ENCODE results near the gene CRISP3.
"Not testable (repeated sequence)": the region's sequence is repeated elsewhere in the genome, so short reads cannot be mapped to it uniquely, and the experiment has no call there.

CRISP3 gene, protein sequence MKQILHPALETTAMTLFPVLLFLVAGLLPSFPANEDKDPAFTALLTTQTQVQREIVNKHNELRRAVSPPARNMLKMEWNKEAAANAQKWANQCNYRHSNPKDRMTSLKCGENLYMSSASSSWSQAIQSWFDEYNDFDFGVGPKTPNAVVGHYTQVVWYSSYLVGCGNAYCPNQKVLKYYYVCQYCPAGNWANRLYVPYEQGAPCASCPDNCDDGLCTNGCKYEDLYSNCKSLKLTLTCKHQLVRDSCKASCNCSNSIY

DNA sequence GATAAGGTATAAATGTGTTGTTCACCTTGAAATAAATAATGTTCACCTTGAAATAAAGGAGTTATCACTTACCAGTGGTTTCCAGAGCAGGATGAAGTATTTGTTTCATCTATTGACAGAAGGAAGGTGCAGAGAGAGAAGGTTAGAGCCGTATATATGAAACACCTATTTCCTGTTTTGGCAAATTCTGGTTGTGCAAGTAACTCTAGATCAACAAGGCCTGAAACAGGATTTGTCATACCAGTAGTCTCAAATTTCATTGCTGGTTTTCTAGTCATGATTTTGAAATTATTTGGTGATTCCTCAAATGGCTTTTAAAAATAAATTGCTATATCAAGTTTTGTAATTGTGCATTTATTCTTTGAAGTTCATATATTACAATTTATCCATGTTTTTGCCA lies at the start of gene CRISP3:
Gene CRISP3 (minus strand): TSS at position 130 of the 400 bp plus-strand sequence. CDS start 21 bp downstream, at position 109.
- no peak for DNase-seq

DNA sequence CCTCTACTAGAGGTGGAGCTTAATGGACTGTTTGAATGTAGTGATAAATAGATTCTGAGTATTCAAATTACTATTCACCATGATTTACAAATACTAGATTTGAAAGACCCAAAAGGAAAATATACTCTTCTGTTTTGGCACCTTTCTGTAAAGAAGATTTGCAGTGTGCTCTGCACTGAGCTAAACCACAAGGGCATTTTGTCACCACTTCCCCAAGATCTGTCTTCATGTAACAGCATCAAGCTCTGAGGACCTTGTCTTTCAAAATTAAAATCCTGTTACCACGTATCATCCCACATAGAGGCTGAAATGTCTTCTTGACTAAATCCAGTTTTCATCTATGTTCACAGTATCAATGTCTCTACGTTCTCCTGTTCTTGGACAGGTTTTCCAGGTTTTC lies 46.2 kb upstream of the CRISP3 start:
- no peak for DNase-seq

- DNase-seq: no peak
Measured at GRCh38 chr6:49787176-49787575, 43.0 kb upstream of the CRISP3 start, which contains the start of gene PGK2. Gene PGK2 (minus strand): TSS chr6:49787285. CDS start chr6:49787187, 98 bp downstream.

DNA sequence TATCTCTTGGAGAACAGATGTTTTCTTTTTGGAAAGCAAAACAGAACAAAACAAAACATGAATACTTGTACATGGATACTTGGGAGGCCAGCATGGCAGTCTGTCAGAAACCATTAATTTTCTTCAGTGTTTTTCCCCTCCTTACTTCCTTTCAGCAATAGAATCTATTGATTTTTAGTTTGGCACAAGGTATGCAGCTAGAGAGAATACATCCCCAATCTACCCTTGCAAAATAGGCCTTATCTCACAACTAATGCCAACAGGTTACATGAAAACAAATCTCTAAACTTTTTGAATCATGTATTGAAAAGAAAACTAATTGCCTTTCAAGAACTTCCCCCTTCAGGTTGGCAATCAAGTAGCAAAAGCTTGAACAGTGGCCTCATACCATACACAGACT lies 40.1 kb upstream of the CRISP3 start:
- no peak for DNase-seq

DNA sequence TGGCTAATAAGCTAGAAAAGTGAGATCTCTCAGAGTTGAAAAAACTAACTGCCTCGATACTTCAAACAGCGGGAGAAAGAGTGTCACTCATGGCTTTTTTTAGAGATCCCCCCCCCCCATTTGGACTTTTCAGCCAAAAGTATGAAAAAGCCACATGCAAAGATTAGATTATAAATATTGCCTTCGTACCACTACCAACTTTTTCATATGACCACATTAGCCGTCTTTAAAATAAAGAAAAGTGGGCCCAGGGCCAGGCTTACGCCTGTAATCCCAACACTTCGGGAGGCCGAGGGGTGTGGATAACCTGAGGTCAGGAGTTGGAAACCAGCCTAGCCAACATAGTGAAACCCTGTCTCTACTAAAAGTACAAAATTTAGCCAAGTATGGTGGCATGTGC lies 38.5 kb upstream of the CRISP3 start:
- DNase-seq: no peak

DNA sequence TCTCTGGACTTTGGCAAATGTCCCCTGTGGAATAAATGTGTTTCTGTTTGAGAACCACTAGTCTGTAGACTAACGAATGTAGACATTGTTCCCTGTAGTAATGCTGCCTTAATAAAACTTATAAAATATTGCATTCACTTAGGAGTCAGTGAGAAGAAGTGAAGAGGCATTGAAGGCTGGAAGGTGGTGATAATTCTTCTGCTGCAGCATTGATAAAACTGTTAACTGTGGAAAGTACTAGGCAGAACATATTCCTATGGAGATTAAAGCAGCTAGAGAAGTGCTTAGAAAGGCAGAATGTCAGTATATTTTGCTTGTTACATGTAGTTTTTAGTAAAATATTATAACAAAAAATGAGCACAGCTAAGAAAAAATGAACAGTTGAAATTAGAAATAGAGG lies 38.1 kb upstream of the CRISP3 start:
- DNase-seq: no peak

- no peak for DNase-seq
Measured at GRCh38 chr6:49776444-49776843, 32.3 kb upstream of the CRISP3 start.

DNA sequence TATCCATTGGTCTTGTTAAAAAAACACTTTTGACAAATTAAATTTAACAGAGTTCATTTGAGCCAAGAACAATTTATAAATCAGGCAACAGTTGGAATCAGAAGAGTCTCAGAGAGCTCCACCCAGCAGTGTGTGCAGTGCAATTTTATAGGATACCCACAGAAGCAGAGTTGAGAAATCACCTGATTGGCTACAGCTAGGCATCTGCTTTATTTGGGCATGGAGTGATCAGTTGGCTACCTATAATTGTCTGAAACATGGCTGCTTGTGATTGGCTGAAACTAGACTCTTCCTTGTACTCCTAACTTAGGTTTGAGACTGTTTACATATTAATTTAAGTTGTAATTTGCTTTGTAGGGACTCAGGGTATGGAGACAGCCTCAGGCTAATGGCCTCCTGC lies 30.9 kb upstream of the CRISP3 start:
- no peak for DNase-seq

- DNase-seq: no peak
Measured at GRCh38 chr6:49772285-49772684, 28.1 kb upstream of the CRISP3 start.

GRCh38 chr6:49766762-49767161 lies 22.6 kb upstream of the CRISP3 start:
- DNase-seq: no peak

DNA sequence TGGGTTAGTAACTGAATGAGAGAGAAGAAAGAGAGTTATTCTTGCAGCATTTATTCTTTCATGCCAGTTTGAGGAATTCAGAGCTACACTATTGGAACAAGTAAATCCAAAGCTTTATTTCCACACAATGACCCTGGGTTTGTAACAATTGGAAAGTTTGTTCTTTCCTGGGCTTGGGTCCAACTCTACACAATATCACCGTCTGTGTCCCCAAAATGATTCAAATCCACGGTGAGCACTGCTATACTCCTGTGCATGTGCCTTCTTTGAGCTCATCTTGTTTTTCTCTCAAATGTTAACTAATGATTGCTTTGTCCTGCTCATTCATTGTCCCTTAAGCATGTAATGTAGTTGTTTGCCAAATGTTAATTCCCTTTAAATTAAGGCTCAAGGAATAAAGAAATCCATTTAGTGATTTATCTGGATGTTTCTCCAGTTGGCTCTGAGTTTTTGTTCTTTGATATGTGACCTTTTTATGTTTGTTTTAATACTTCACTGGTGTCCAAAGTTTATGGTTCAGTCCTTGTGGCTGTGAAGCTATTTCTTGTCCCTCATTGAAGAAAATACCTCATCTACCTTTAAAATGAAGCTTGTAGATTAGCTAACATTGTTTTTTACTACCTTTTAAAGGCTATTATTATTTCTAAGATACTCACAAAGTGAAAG lies 20.5 kb upstream of the CRISP3 start:
- DNase-seq: no peak

DNA sequence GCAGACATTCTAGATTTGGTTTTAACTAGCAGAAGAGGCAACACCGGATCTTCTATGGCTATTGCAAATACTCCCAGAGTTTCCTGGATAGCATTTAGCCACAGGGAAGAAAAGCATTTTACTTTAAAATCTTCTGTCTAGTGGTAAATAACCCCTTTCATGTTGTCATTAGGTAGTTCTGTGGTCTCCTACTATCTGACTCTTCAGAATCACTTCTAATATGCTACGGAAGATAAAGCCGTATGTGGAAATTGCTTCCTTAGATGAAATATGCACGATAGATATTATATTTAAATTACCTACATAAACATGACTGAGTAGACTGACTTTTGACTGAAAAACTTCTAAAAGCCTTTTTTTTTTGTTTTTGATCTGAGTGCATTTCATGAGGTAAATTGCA lies 759 bp downstream of the CRISP3 start:
- DNase-seq: no peak

GRCh38 chr6:49739423-49739822 lies 4.8 kb downstream of the CRISP3 start:
- DNase-seq: no peak

- no peak for DNase-seq
Measured at GRCh38 chr6:49736017-49736508, 8.1 kb downstream of the CRISP3 start.

DNA sequence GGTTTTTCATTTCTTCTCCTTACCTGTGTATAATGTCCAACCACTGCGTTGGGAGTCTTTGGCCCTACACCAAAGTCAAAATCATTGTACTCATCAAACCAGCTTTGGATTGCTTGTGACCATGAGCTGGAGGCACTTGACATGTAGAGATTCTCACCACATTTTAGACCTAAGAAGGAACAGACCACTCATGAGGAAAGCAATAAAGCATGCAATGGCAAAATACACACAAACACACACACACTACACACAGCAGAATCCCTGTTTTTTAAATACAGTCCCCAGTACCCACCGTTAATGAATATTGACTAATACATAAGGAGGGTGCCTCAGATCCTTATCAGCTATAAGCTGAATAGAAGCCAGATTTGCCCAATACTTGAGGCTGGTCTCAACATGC lies 10.5 kb downstream of the CRISP3 start:
- no peak for DNase-seq

GRCh38 chr6:49732781-49733180 lies 11.4 kb downstream of the CRISP3 start:
- DNase-seq: no peak

- no peak for DNase-seq
Measured at GRCh38 chr6:49730251-49730650, 13.9 kb downstream of the CRISP3 start.

DNA sequence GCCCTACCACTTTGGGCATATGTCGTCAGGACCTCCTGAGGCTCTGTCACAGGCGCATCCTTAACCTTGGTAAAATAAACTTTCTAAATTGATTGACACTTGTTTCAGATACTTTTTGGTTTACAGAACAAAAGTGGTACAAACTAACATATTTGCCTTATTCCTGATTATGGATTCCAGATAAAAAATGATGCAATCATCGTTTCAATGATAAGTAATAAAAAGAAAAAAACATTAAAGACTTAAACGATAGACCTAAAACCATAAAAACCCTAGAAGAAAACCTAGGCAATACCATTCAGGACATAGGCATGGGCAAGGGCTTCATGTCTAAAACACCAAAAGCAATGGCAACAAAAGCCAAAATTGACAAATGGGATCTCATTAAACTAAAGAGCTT lies 20.3 kb downstream of the CRISP3 start:
- DNase-seq: not testable (repeated sequence)

DNA sequence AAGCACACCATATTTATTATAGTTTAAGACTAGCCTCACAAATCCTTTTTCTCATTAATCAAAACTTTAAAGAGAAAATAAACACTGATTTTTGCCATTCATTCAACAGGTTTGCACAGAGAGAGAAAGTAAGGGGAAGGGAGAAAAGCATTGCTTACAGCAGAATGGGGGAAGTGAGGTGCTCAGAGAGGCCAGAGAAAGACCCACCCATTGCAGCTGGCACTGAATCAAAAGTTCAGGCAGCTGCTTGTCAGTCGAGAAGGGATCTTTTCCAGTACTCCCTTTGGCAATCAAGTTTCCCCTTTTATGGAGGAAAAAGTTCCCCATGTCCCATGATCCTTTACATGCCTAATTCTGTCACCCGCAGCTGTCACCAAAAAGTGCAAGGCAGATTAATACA lies 22.9 kb downstream of the CRISP3 start:
- DNase-seq: no peak

DNA sequence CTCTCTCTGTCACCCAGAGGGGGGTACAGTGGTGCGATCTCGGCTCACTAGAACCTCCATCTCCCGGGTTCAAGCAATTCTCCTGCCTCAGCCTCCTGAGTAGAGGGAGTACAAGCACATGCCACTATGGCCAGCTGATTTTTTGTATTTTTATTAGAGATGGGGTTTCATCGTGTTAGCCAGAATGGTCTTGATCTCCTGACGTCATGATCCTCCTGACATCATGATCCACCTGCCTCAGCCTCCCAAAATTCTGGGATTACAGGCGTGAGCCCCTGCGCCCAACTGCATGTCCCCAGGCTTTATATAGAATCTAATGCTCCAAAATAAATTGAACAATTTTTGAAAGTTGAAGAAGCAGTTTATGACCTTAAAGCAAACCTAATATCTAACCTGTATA lies 23.8 kb downstream of the CRISP3 start:
- no peak for DNase-seq

- DNase-seq: no peak
Measured at GRCh38 chr6:49713346-49713745, 30.8 kb downstream of the CRISP3 start, which contains the start of gene CRISP2. Gene CRISP2 (minus strand): TSS chr6:49713543. CDS start chr6:49709196, 4,347 bp downstream.

DNA sequence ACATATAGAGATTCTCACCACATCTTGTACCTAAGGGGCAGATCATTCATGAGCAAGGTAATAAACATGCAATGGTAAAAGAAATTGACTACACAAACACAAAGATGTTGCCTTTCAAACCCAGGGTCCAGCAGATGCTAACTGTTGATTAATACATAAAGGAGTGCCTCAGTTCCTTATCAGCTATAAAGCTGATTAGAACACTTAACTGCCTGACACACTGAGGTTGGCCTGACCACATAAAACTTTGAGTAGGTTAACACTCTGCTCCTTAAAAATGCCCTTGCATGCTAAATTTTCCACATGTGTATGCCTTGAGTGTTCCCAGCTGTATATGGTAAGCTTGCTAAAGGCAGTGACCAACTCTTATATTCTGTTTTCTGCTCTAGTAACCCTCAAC lies 45.7 kb downstream of the CRISP3 start:
- DNase-seq: no peak

DNA sequence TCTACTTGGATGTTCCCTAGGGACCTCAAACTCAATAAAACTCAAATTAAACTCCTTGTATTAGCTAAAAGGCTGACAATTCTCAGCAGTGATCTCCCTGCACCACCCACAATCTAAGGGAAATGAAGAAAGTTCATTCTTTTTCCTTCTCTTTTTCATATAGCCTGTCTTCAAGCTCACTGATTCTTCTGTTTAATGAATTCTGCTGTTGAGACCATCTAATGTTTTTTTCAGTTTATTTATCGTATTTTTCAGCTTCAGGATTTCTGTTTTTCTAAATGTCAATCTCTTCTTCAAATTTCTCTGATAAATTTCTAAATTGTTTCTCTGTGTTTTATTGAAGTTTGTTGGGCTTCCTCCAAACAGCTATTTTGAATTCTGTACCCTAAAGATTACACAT lies 50.7 kb downstream of the CRISP3 start:
- DNase-seq: no peak

- DNase-seq: no peak
Measured at GRCh38 chr6:49692534-49692933, 51.7 kb downstream of the CRISP3 start.

Data from CD4-positive, alpha-beta T cell treated with Interferon gamma for 1 hour (primary cell).